Peyer's patch (tissue), 4 donors: ENCODE measurements around the gene G0S2. TPM values are rescaled to one million over a fixed set of nuclear protein-coding genes. Genes with fewer than 3 reads are reported as not detected.
A peak's percentile ranks its signal among the peaks of the same experiment; 100 is the strongest.

ENCODE experiments used
- DNase-seq, 3 donors: peaks; one replicate each; pipeline ENCODE4 v3.0.0-alpha.2; 2017 to 2019
- H3K27ac ChIP-seq, 4 donors: fragments of 200-600 bp; sonication (generic); one replicate each; pipeline ENCODE4 v1.5.1; 2016 to 2019
- H3K27me3 ChIP-seq, 2 donors: fragments of 200-600 bp; sonication (generic); one replicate each; pipeline ENCODE4 v1.5.1; 2019
- H3K36me3 ChIP-seq, 3 donors: fragments of 200-600 bp; sonication (generic); one replicate each; pipeline ENCODE4 v1.5.1; 2016 to 2019
- H3K4me1 ChIP-seq, 4 donors: fragments of 200-600 bp; sonication (generic); one replicate each; pipeline ENCODE4 v1.5.1; 2016 to 2019
- H3K4me3 ChIP-seq, 4 donors: fragments of 200-600 bp; sonication (generic); 1 replicate in 3 of 4; 2 replicates in 1 of 4; pipeline ENCODE4 v1.5.1; 2016 to 2019; ENCODE audit warnings: mild to moderate bottlenecking in 1 of 4
- H3K9me3 ChIP-seq, 4 donors: fragments of 200-600 bp; sonication (generic); one replicate each; pipeline ENCODE4 v1.5.1; 2016 to 2019; ENCODE audit warnings: mild to moderate bottlenecking in 1 of 4
- CTCF ChIP-seq, 6 experiments: fragments of 450-650 bp in 4 of 6; fragments of 200-600 bp in 2 of 6; sonication (generic) in 1 of 6; IDR thresholded peaks; one replicate each; pipeline ENCODE4 v1.5.1; 2017 to 2019; ENCODE audit warnings: antibody characterized with exemption in 6 of 6, mild to moderate bottlenecking in 3 of 6, moderate library complexity in 1 of 6
- POLR2A ChIP-seq, 2 donors: fragments of 450-650 bp; IDR thresholded peaks; one replicate each; pipeline ENCODE4 v1.5.1; 2017; ENCODE audit warnings: antibody characterized with exemption in 2 of 2, mild to moderate bottlenecking in 2 of 2, moderate library complexity in 2 of 2
- total RNA-seq, 4 donors: library from RNA; depleted of rRNA; stranded (reverse); fragments of >200 nt; gene quantifications; one replicate each; pipeline ENCODE4 v1.1.0, GENCODE V29; 2016

The G0S2 gene
- total RNA-seq, 4 donors from 2014 or later, result 2.3 to 70.4 (median 14.1) TPM

- peak overlapping the region; percentile 39 to 68 (median 51) for H3K4me3 ChIP-seq
- peak in 2 of 3 donors; percentile 55 to 63 for DNase-seq
Measured at GRCh38 chr1:209675565-209676154, 448 bp downstream of the G0S2 start.

GRCh38 chr1:209678981-209679539 is 3.8 kb downstream of the G0S2 start:
- no peaks in the 10 kb centered on the region for H3K27me3 ChIP-seq
- H3K4me3 ChIP-seq, result no peak overlapping the region
- peaks cover 0 to 15% (median 3%) of the 10 kb centered on the region in 4 donors for H3K4me1 ChIP-seq
- H3K36me3 ChIP-seq, result no peaks in the 10 kb centered on the region
- H3K9me3 ChIP-seq, result no peaks in the 10 kb centered on the region
- TF ChIP-seq POLR2A (IDR thresholded peaks at IDR 0.05), result no peak
- TF ChIP-seq CTCF (IDR thresholded peaks at IDR 0.05), result no peak
- no peak overlapping the region for H3K27ac ChIP-seq
- DNase-seq, result no peak

More at GRCh38 chr1:209675565-209676154, 448 bp downstream of the G0S2 start:
- Histone ChIP-seq H3K9me3 (no peaks in the 10 kb centered on the region), H3K27me3 (no peaks in the 10 kb centered on the region), H3K4me1 (peaks cover 0 to 26% (median 5%) of the 10 kb centered on the region in 4 donors), H3K36me3 (no peaks in the 10 kb centered on the region), H3K27ac (peak overlapping the region; percentile 41 to 78 (median 50))
- TF ChIP-seq CTCF (IDR thresholded peaks at IDR 0.05), result no peak
- TF ChIP-seq POLR2A (IDR thresholded peaks at IDR 0.05), result no peak

- H3K27ac ChIP-seq, result no peak overlapping the region
- H3K4me1 ChIP-seq, result no peaks in the 10 kb centered on the region
- no peaks in the 10 kb centered on the region for H3K36me3 ChIP-seq
- H3K9me3 ChIP-seq, result no peaks in the 10 kb centered on the region
- no peaks in the 10 kb centered on the region for H3K27me3 ChIP-seq
- no peak overlapping the region for H3K4me3 ChIP-seq
- TF ChIP-seq CTCF (IDR thresholded peaks at IDR 0.05) (no peak), POLR2A (IDR thresholded peaks at IDR 0.05) (no peak)
- DNase-seq, result no peak
Measured at GRCh38 chr1:209685821-209686220, 10.6 kb downstream of the G0S2 start.

GRCh38 chr1:209686322-209686721 is 11.1 kb downstream of the G0S2 start:
- Histone ChIP-seq H3K27me3 (no peaks in the 10 kb centered on the region), H3K36me3 (no peaks in the 10 kb centered on the region), H3K4me3 (no peak overlapping the region), H3K9me3 (no peaks in the 10 kb centered on the region), H3K27ac (no peak overlapping the region), H3K4me1 (no peaks in the 10 kb centered on the region)
- TF ChIP-seq POLR2A (IDR thresholded peaks at IDR 0.05) (no peak), CTCF (IDR thresholded peaks at IDR 0.05) (no peak)
- DNase-seq, result no peak

- TF ChIP-seq CTCF (IDR thresholded peaks at IDR 0.05), result no peak
- TF ChIP-seq POLR2A (IDR thresholded peaks at IDR 0.05), result no peak
- no peaks in the 10 kb centered on the region for H3K4me1 ChIP-seq
- H3K9me3 ChIP-seq, result no peaks in the 10 kb centered on the region
- no peaks in the 10 kb centered on the region for H3K36me3 ChIP-seq
- H3K27me3 ChIP-seq, result no peaks in the 10 kb centered on the region
- DNase-seq, result no peak
- no peak overlapping the region for H3K4me3 ChIP-seq
- H3K27ac ChIP-seq, result no peak overlapping the region
Measured at GRCh38 chr1:209688746-209689234, 13.6 kb downstream of the G0S2 start.
